ENCODE data around the gene ACTR6.

- TF ChIP-seq CTCF (IDR thresholded peaks at IDR 0.05): no peak
- no peak for TF ChIP-seq POLR2A (IDR thresholded peaks at IDR 0.05)
These were observed 42.5 kb downstream of the ACTR6 start for GRCh38 chr12:100243137-100243536.
